HG02938 (cell line): Measurements from ENCODE around the gene IMMP2L.
"Not testable (repeated sequence)": the region's sequence is repeated elsewhere in the genome, so short reads cannot be mapped to it uniquely, and the experiment has no call there.

Source experiments
- ATAC-seq: cut with Tn5 transposase; IDR thresholded peaks from one replicate; pipeline ENCODE4 v1.9.1; 2021; ENCODE audit warnings: mild to moderate bottlenecking, moderate library complexity; ENCODE audit not compliant: unreplicated experiment

Gene IMMP2L

DNA sequence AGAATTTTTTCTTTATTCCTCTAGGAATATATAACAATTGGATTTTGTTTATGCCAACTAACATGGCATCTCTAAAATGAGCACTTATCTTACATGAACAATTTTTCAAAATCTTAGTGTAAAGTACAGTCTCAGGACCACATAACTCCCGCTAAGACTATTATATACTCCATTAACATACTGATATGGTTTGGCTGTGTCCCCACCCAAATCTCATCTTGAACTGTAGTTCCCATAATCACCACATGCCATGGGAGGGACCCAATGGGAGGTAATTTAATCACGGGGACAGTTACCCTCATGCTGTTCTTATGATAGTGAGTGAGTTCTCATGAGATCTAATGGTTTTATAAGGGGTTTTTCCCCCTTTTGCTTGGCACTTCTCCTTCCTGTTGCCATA, 291.5 kb downstream of the IMMP2L start:
- not testable (repeated sequence) for ATAC-seq

- ATAC-seq = no peak
Measured at GRCh38 chr7:111268941-111269340, 293.4 kb downstream of the IMMP2L start.

DNA sequence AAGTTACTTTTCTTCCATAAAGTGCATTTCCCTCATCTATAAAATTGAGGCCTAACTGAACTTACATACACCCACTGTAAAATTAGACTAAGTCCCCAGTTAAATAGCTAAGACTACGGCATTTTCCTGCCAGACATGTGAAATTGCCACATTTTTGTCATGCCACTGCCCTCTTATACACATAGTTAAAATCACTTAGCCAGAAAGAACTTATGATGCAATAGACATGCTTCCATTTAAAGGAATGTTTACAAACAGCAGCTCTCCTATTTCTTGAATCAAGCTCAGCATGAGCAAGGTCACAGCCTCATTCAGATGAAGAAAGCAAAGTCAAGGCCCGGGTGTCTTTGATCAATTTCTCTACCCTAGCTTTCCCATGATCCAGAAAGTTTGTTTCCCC, 295.7 kb downstream of the IMMP2L start:
- no peak for ATAC-seq

- no peak for ATAC-seq
Measured at GRCh38 chr7:111265394-111265793, 296.9 kb downstream of the IMMP2L start.

GRCh38 chr7:111264981-111265380, 297.3 kb downstream of the IMMP2L start:
- no peak for ATAC-seq

- ATAC-seq = no peak
Measured at GRCh38 chr7:111264111-111264868, 298.0 kb downstream of the IMMP2L start.

DNA sequence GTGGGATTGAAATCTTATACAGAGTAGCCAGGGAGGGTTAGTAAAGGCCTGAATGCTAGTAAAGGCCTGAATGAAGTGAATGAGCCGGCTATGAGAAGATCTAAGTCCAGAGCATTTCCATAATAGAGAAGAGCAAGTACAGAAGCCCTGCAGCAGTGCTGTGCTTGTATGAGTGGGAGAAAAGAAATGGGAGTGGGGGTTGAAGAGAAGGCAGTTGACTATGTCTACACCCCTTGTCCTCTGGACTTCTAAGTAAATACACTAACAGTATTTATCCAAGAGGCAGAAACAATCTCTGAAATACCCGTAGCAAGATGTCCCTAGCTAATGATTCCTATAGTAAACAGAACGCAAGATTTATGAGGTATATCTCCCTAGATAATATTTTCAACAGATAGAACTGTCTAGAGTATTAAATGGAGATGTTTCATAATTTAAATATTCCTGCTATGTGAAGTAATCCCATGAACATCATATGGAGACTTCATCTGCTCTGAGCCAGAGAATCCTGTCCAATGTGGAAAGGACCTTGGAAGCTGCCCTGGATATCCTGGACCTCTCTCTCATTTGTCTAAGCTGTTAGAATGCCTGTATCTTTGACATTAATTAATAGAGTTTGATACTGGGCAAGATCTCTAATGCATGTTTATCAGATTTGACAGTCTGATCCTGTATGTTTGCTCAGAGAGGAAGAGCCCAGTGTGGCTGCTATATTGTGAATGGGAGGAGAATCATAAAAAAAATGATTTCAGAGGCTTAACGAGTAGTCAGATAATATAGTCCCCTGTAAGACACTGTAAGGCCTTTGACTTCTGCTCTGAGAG, 299.8 kb downstream of the IMMP2L start:
- ATAC-seq = no peak

- ATAC-seq = no peak
Measured at GRCh38 chr7:111261496-111261895, 300.8 kb downstream of the IMMP2L start.

- ATAC-seq = no peak
Measured at GRCh38 chr7:111259991-111260390, 302.3 kb downstream of the IMMP2L start.

DNA sequence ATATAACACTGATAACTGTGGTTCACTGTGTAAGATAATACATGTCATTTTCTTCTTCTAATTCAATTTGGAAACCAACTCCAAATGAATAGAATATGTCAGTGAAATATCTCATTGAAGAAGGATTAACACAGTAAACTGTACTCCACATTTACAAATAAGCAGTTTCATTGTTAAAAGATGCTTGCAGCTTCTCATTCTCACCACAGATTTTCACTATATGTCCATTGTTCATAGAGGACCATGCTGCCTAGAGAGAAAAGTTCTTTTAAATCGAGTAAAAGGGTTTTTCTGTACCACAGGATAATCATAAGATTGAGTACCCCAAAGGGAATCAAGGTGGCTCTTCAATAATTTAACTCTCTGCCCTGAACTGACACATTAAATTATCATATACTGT, 305.9 kb downstream of the IMMP2L start:
- no peak for ATAC-seq

DNA sequence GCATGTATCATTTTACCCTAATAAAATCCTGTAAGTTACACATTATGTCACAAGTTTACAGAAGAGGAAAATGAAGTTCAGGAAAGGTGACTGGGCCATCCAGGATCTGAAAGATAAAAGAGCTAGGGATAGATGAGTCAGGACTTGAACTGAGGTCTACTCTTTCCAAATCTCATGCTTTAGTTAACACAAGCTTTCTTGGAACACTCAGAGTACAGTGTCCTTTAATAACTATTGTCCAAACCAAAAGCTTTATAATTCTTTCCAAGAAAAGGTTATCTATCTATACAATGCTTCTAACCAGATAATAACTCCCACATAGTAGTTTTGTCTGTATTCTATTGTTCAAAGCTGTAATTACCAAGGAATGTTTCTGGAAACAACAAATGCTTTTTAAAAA, 306.7 kb downstream of the IMMP2L start:
- no peak for ATAC-seq

- not testable (repeated sequence) for ATAC-seq
Measured at GRCh38 chr7:111251365-111251764, 310.9 kb downstream of the IMMP2L start.

DNA sequence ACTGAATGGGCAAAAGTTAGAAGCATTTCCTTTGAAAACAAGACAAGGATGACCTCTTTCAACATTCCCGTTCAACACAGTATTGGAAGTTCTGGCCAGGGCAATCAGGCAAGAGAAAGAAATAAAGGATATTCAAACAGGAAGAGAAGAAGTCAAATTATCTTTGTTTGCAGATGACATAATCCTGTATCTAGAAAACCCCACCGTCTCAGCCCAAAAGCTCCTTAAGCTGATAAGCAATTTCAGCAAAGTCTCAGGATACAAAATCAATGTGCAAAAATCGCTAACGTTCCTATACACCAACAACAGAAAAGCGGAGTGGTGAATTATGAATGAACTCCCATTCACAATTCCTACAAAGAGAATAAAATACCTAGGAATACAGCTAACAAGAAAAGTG, 312.5 kb downstream of the IMMP2L start:
- not testable (repeated sequence) for ATAC-seq

GRCh38 chr7:111242141-111242755, 320.0 kb downstream of the IMMP2L start:
- ATAC-seq = no peak

GRCh38 chr7:111240371-111240770, 321.9 kb downstream of the IMMP2L start:
- no peak for ATAC-seq

GRCh38 chr7:111239437-111239836, 322.9 kb downstream of the IMMP2L start:
- ATAC-seq = no peak

- ATAC-seq = no peak
Measured at GRCh38 chr7:111238886-111239285, 323.4 kb downstream of the IMMP2L start.

DNA sequence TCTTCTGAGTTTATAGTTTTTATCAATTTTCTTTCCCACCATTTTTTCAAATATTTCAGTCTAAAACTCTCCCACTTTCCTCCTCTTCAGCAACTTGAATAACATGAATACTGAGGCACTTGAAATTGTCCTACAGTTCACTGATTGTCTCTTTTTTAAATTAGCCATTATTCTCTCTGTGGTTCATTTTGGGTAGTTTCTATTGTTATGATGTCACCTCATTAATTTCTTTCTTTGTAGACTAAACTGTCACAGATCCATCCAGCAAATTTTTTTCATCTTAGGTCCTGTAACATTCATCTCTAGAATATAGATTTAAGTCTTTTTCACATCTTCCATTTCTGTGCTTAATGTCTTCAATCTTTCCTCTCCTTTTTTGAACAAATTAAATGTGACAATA, 326.6 kb downstream of the IMMP2L start:
- no peak for ATAC-seq

GRCh38 chr7:111232249-111233084, 329.8 kb downstream of the IMMP2L start:
- peak; percentile 89 for ATAC-seq

DNA sequence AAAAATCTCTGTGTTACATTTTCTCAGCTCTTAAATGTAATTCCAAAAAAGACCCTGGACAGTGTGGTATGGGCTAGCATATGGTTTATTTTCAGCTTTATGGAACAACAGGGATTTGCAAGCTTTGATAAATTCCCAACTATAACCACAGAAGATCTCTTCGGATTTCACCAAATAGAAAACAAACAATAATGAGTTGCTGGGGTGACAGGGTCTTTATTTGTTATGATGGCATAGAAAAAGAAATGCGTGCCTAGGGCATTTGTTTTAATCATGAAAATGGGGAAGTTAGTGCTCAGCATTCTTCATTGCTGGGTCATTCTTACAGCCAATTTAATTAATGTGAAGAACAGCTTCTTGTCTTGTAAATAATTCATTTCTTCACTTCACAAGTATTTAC, 332.4 kb downstream of the IMMP2L start:
- no peak for ATAC-seq

DNA sequence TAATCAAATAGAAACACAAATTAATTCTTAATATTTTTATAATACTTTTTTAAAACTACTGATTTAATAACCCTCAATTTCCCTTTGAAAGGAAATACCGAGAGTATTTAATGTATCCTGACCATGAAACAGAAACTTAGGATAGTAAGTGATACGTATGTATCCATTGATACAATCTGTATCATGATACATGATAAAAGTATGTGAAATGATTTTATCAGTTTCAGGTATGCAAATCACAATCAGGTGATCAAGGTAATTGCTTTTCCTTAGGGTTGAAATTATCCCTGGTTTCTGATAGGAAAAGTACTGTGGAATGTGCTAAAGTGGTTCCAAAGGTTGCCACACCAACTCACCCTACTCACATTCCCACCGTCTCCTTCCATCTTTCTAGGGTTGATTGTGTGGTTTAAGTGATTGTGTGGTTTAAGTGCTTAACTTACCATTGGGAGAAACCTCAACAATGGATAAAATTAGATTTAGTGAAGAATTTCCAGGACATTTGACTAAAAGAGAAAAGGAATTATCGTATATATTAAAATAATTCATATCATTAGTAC, 333.0 kb downstream of the IMMP2L start:
- no peak for ATAC-seq
